PFSK-1 (cell line): ENCODE data around the gene MYH14.

ENCODE experiments used
- FOXP2 ChIP-seq: optimal IDR thresholded peaks from 2 replicates; pipeline ENCODE3; 2011; ENCODE audit warnings: borderline replicate concordance, control low read depth, inconsistent platforms; ENCODE audit not compliant: insufficient read depth; ENCODE audit errors: extremely low read length, extremely low read depth
- POLR2AphosphoS5 ChIP-seq: IDR thresholded peaks from 2 replicates; pipeline ENCODE4 v1.6.1; 2012; ENCODE audit warnings: low read depth, mild to moderate bottlenecking, control low read depth, low read length, moderate library complexity
- REST ChIP-seq, 2 experiments: IDR thresholded peaks; 2 replicates each; pipeline versions ENCODE4 v1.6.1 to v1.8.0; 2011 to 2012; ENCODE audit warnings: low read depth in 2 of 2, low read length in 2 of 2, control low read depth in 1 of 2, inconsistent platforms in 1 of 2, mild to moderate bottlenecking in 1 of 2, moderate library complexity in 1 of 2; ENCODE audit not compliant: insufficient read depth in 1 of 2
- SIN3A ChIP-seq: IDR thresholded peaks from 2 replicates; pipeline ENCODE4 v1.6.1; 2012; ENCODE audit warnings: mild to moderate bottlenecking, low read length, moderate library complexity, borderline replicate concordance; ENCODE audit not compliant: insufficient read depth
- TAF1 ChIP-seq: IDR thresholded peaks from 2 replicates; pipeline ENCODE4 v1.6.1; 2012; ENCODE audit warnings: low read length, control low read depth, borderline replicate concordance; ENCODE audit not compliant: insufficient read depth

MYH14 gene

GRCh38 chr19:50310759-50311465 is 107.5 kb downstream of the MYH14 start:
- no peak for TF ChIP-seq FOXP2
- no peak for TF ChIP-seq REST (IDR thresholded peaks at IDR 0.05; ENCODE audit: insufficient read depth in 1 of 2, low read depth in 2 of 2, low read length in 2 of 2)
- TF ChIP-seq SIN3A: no peak
- TF ChIP-seq POLR2AphosphoS5: no peak
- TF ChIP-seq TAF1: no peak

- TF ChIP-seq FOXP2: no peak
- TF ChIP-seq POLR2AphosphoS5: 0 out of 2 replicates have a peak, but pooled peaks have one; percentile 13
- no peak for TF ChIP-seq REST (IDR thresholded peaks at IDR 0.05; ENCODE audit: insufficient read depth in 1 of 2, low read depth in 2 of 2, low read length in 2 of 2)
Measured at GRCh38 chr19:50311723-50312635, 108.6 kb downstream of the MYH14 start.

- no peak for TF ChIP-seq FOXP2
- TF ChIP-seq TAF1: no peak
- TF ChIP-seq SIN3A: no peak
- TF ChIP-seq POLR2AphosphoS5: no peak
- TF ChIP-seq REST (IDR thresholded peaks at IDR 0.05; ENCODE audit: insufficient read depth in 1 of 2, low read depth in 2 of 2, low read length in 2 of 2): no peak
Measured at GRCh38 chr19:50312967-50313811, 109.8 kb downstream of the MYH14 start.

- TF ChIP-seq TAF1 (no peak), FOXP2 (no peak), REST (IDR thresholded peaks at IDR 0.05; ENCODE audit: insufficient read depth in 1 of 2, low read depth in 2 of 2, low read length in 2 of 2) (no peak), SIN3A (no peak), POLR2AphosphoS5 (no peak)
Measured at GRCh38 chr19:50313812-50314536, 110.6 kb downstream of the MYH14 start.
